SK-N-SH (cell line): ENCODE measurements around the gene TEAD3. TPM values are rescaled to one million over a fixed set of nuclear protein-coding genes. Genes with fewer than 3 reads are reported as not detected.

ENCODE experiments used
- CTCF ChIA-PET: fragments of 300-600, 350-600 bp; formaldehyde crosslinking; extraction: SDS; loops from one replicate; lab custom pipeline; 2021; lab: Yijun Ruan, JAX
- POLR2A ChIA-PET: fragments of 350-600 bp; sonication (Branson Sonifier 250); formaldehyde crosslinking; extraction: SDS; loops from one replicate; lab custom pipeline; 2020; ENCODE audit warnings: antibody characterized with exemption, inconsistent platforms; lab: Yijun Ruan, JAX
- DNase-seq: peaks from one replicate; pipeline ENCODE4 v3.0.0; 2012
- H2AFZ ChIP-seq: fragments of 200-600 bp; sonication (generic); 2 replicates; pipeline ENCODE4 v1.8.1; 2016; ENCODE audit warnings: antibody characterized with exemption, mild to moderate bottlenecking, low read depth
- H3F3A ChIP-seq: fragments of 200-600 bp; sonication (generic); replicated peaks from 2 replicates; pipeline ENCODE3; 2016; ENCODE audit warnings: antibody characterized with exemption, mild to moderate bottlenecking; ENCODE audit not compliant: insufficient read depth
- H3K27ac ChIP-seq, 2 experiments: fragments of 200-500 bp in 1 of 2; fragments of 200-600 bp in 1 of 2; sonication (Bioruptor generic) in 1 of 2; sonication (generic), shearing (Covaris generic) in 1 of 2; 2 replicates each; pipeline versions ENCODE4 v1.5.1 to v1.6.1; 2014 to 2016; ENCODE audit warnings: low read depth in 2 of 2, inconsistent platforms in 1 of 2, low read length in 1 of 2, mild to moderate bottlenecking in 1 of 2, mixed read lengths in 1 of 2
- H3K27me3 ChIP-seq: fragments of 200-600 bp; sonication (generic), shearing (Covaris generic); 2 replicates; pipeline ENCODE4 v1.6.1; 2016; ENCODE audit warnings: mixed run types; ENCODE audit not compliant: insufficient read depth
- H3K36me3 ChIP-seq, 2 experiments: fragments of 200-500 bp in 1 of 2; fragments of 200-600 bp in 1 of 2; sonication (Bioruptor generic) in 1 of 2; sonication (generic) in 1 of 2; replicated peaks in 1 of 2; 2 replicates each; pipeline versions ENCODE3 to v1.5.1; 2014 to 2016; ENCODE audit warnings: low read length in 1 of 2, mild to moderate bottlenecking in 1 of 2; ENCODE audit not compliant: insufficient read depth in 2 of 2, control insufficient read depth in 1 of 2
- H3K4me1 ChIP-seq, 2 experiments: fragments of 200-500 bp in 1 of 2; fragments of 200-600 bp in 1 of 2; sonication (Bioruptor generic) in 1 of 2; sonication (generic), shearing (Covaris generic) in 1 of 2; 2 replicates each; pipeline versions ENCODE4 v1.5.1 to v1.6.1; 2014 to 2016; ENCODE audit warnings: low read depth in 1 of 2, low read length in 1 of 2, mixed run types in 1 of 2; ENCODE audit not compliant: insufficient read depth in 2 of 2, control insufficient read depth in 1 of 2
- H3K4me2 ChIP-seq: fragments of 200-600 bp; sonication (generic), shearing (Covaris generic); 2 replicates; pipeline ENCODE4 v1.6.1; 2017; ENCODE audit warnings: mixed run types
- H3K4me3 ChIP-seq, 2 experiments: fragments of 200-500 bp in 1 of 2; fragments of 200-600 bp in 1 of 2; sonication (Bioruptor generic) in 1 of 2; sonication (generic), shearing (Covaris generic) in 1 of 2; 2 replicates each; pipeline versions ENCODE4 v1.5.1 to v1.8.1; 2014 to 2016; ENCODE audit warnings: low read depth in 2 of 2, inconsistent platforms in 1 of 2, low read length in 1 of 2, mild to moderate bottlenecking in 1 of 2, mixed read lengths in 1 of 2, moderate library complexity in 1 of 2
- H3K79me2 ChIP-seq: fragments of 200-600 bp; sonication (generic); 2 replicates; pipeline ENCODE4 v1.8.1; 2017; ENCODE audit warnings: mild to moderate bottlenecking; ENCODE audit not compliant: insufficient read depth
- H3K9ac ChIP-seq: fragments of 200-600 bp; sonication (generic); 2 replicates; pipeline ENCODE4 v1.6.1; 2017; ENCODE audit warnings: mixed run types
- H3K9me2 ChIP-seq: fragments of 200-600 bp; sonication (generic); 2 replicates; pipeline ENCODE4 v1.6.1; 2017; ENCODE audit warnings: mixed run types
- H3K9me3 ChIP-seq: fragments of 200-600 bp; sonication (generic); 2 replicates; pipeline ENCODE4 v1.6.1; 2017; ENCODE audit warnings: mixed run types, mild to moderate bottlenecking, moderate library complexity
- H4K20me1 ChIP-seq: fragments of 200-600 bp; sonication (generic); 2 replicates; pipeline ENCODE4 v1.6.1; 2017; ENCODE audit warnings: mild to moderate bottlenecking, mixed run types; ENCODE audit not compliant: insufficient read depth
- EP300 ChIP-seq, 2 experiments: IDR thresholded peaks; 2 replicates each; pipeline versions ENCODE4 v1.4.0 to v1.6.1; 2012; ENCODE audit warnings: borderline replicate concordance in 1 of 2, low read depth in 1 of 2, low read length in 1 of 2
- EZH2phosphoT487 ChIP-seq: fragments of 200-600 bp; sonication (generic); IDR thresholded peaks from 2 replicates; pipeline ENCODE4 v1.6.1; 2017; ENCODE audit warnings: low read depth, mixed run types, mild to moderate bottlenecking, antibody characterized with exemption, moderate library complexity, borderline replicate concordance
- FOXJ3 ChIP-seq: sonication (generic); formaldehyde crosslinking; IDR thresholded peaks from 2 replicates; pipeline ENCODE4 v1.5.1; 2020; ENCODE audit warnings: mild to moderate bottlenecking, missing genetic modification reagents
- GATA2 ChIP-seq: sonication (generic); formaldehyde crosslinking; IDR thresholded peaks from 2 replicates; pipeline ENCODE4 v1.5.0; 2020; ENCODE audit warnings: mild to moderate bottlenecking, missing genetic modification reagents
- IRF3 ChIP-seq: fragments of 150-350 bp; IDR thresholded peaks from 2 replicates; pipeline ENCODE4 v1.6.1; 2016; ENCODE audit warnings: mild to moderate bottlenecking, low read depth, low read length
- JUND ChIP-seq: IDR thresholded peaks from 2 replicates; pipeline ENCODE4 v1.4.0; 2012
- MEF2A ChIP-seq: IDR thresholded peaks from 2 replicates; pipeline ENCODE4 v1.4.0; 2012; ENCODE audit warnings: low read depth, borderline replicate concordance
- MXI1 ChIP-seq: IDR thresholded peaks from 2 replicates; pipeline ENCODE4 v1.6.1; 2012; ENCODE audit warnings: mild to moderate bottlenecking, low read depth, low read length, improper control_type of control experiment
- NRF1 ChIP-seq: IDR thresholded peaks from 2 replicates; pipeline ENCODE4 v1.6.1; 2012; ENCODE audit warnings: low read depth, mild to moderate bottlenecking, low read length
- RCOR1 ChIP-seq: fragments of 150-350 bp; IDR thresholded peaks from 2 replicates; pipeline ENCODE4 v1.6.1; 2017; ENCODE audit warnings: antibody characterized with exemption, low read length
- SIN3A ChIP-seq: IDR thresholded peaks from 2 replicates; pipeline ENCODE4 v1.6.1; 2012; ENCODE audit warnings: low read depth, mild to moderate bottlenecking, low read length, moderate library complexity, borderline replicate concordance
- TAF1 ChIP-seq: IDR thresholded peaks from 2 replicates; pipeline ENCODE4 v1.6.1; 2012; ENCODE audit warnings: low read depth, mild to moderate bottlenecking, low read length, moderate library complexity, borderline replicate concordance
- TCF12 ChIP-seq: IDR thresholded peaks from 2 replicates; pipeline ENCODE4 v1.4.0; 2012
- USF2 ChIP-seq: fragments of 150-350 bp; IDR thresholded peaks from 2 replicates; pipeline ENCODE4 v1.6.1; 2017; ENCODE audit warnings: antibody characterized with exemption, low read length, low read depth, borderline replicate concordance
- YY1 ChIP-seq: IDR thresholded peaks from 2 replicates; pipeline ENCODE4 v1.4.0; 2012; ENCODE audit warnings: low read depth, mild to moderate bottlenecking
- WGBS: methylation state at CpG from one replicate; pipeline ENCODE4 v1.1.6; 2017; ENCODE audit warnings: low lambda C conversion rate; 5-methylcytosine and 5-hydroxymethylcytosine counted together
- polyA plus RNA-seq, 3 experiments: library from polyadenylated mRNA; depleted of rRNA; stranded (reverse); fragments of >200 nt; gene quantifications; 2 replicates each; pipeline ENCODE4 v1.2.3, GENCODE V29; 2012
- TF ChIP-seq, protein P1 (sequence below): IDR thresholded peaks from 2 replicates; pipeline ENCODE4; 2012

Gene TEAD3
- polyA plus RNA-seq, 1 of the 3 experiments (the other 2 are of a cell fraction), result 7.1 TPM

GRCh38 chr6:35477028-35477427 lies 19.9 kb downstream of the TEAD3 start:
- DNase-seq, result no peak
- CTCF ChIA-PET, result interaction anchor here (1.2 to 1.9 kb wide), 3 partner anchors 9 to 260 kb away, joined by 3 to 5 read pairs (median 4); partner anchors contain the start of gene ARMC12
- H3K4me1 ChIP-seq, result peaks cover 2 to 3% of the 10 kb centered on the region in 2 experiments; a peak in 2 of 4 replicates
- no peak overlapping the region for H2AFZ ChIP-seq
- H4K20me1 ChIP-seq, result peaks cover 12% of the 10 kb centered on the region
- H3K9ac ChIP-seq, result no peak overlapping the region
- TF ChIP-seq SIN3A, result no peak
- TF ChIP-seq IRF3, result no peak
- no peak for TF ChIP-seq EP300 (IDR thresholded peaks at IDR 0.05; ENCODE audit: borderline replicate concordance in 1 of 2, low read depth in 1 of 2, low read length in 1 of 2)
- TF ChIP-seq JUND, result no peak
- no peak for TF ChIP-seq GATA2 (CRISPR knock-in tag)
- TF ChIP-seq, protein P1, sequence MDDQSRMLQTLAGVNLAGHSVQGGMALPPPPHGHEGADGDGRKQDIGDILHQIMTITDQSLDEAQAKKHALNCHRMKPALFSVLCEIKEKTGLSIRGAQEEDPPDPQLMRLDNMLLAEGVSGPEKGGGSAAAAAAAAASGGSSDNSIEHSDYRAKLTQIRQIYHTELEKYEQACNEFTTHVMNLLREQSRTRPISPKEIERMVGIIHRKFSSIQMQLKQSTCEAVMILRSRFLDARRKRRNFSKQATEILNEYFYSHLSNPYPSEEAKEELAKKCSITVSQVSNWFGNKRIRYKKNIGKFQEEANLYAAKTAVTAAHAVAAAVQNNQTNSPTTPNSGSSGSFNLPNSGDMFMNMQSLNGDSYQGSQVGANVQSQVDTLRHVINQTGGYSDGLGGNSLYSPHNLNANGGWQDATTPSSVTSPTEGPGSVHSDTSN, result no peak
- no peak for TF ChIP-seq TAF1
- TF ChIP-seq RCOR1, result no peak
- no peak for TF ChIP-seq YY1
- no peak for TF ChIP-seq NRF1
- POLR2A ChIA-PET, result no interaction called here
- H3K4me2 ChIP-seq, result no peak overlapping the region
- H3K27ac ChIP-seq, result no peak overlapping the region
- no peaks in the 10 kb centered on the region for H3K9me3 ChIP-seq
- H3K4me3 ChIP-seq, result no peak overlapping the region
- peaks cover 18% of the 10 kb centered on the region for H3F3A ChIP-seq
- 95% methylated on average over 4 of the region's 8 CpGs for WGBS
- H3K9me2 ChIP-seq, result no peaks in the 10 kb centered on the region
- no peaks in the 10 kb centered on the region for H3K27me3 ChIP-seq
- no peaks in the 10 kb centered on the region; the same call in 1 of the 2 replicates for H3K79me2 ChIP-seq
- peaks cover 6 to 9% of the 10 kb centered on the region in 2 experiments for H3K36me3 ChIP-seq

GRCh38 chr6:35476004-35476403 lies 20.9 kb downstream of the TEAD3 start:
- peaks cover 28% of the 10 kb centered on the region for H3F3A ChIP-seq
- peaks cover 10% of the 10 kb centered on the region; the same call in 1 of the 2 replicates for H3K79me2 ChIP-seq
- peaks cover 23% of the 10 kb centered on the region for H4K20me1 ChIP-seq
- H3K4me1 ChIP-seq, result peaks cover 7 to 10% of the 10 kb centered on the region in 2 experiments; a peak in 3 of 4 replicates
- H3K4me2 ChIP-seq, result no peak overlapping the region
- ChIA-PET POLR2A (interaction anchor here (1.7 kb wide), 1 partner anchor 16 kb away, joined by 6 read pairs; no protein-coding TSS in a partner anchor), CTCF (no interaction called here)
- H2AFZ ChIP-seq, result no peak overlapping the region
- WGBS, result 93% methylated on average over 6 of the region's 14 CpGs
- H3K9me2 ChIP-seq, result no peaks in the 10 kb centered on the region
- no peak overlapping the region for H3K9ac ChIP-seq
- no peak overlapping the region for H3K4me3 ChIP-seq
- no peaks in the 10 kb centered on the region for H3K27me3 ChIP-seq
- H3K27ac ChIP-seq, result no peak overlapping the region
- H3K36me3 ChIP-seq, result peaks cover 13% of the 10 kb centered on the region in 2 experiments
- no peaks in the 10 kb centered on the region for H3K9me3 ChIP-seq
- no peak for DNase-seq
- TF ChIP-seq MXI1 (no peak), MEF2A (no peak), FOXJ3 (CRISPR knock-in tag) (no peak), TCF12 (no peak), USF2 (no peak), EZH2phosphoT487 (no peak)
- TF ChIP-seq, all 33 proteins: peak for 0
